Naive B cell (primary cell): ENCODE measurements around the gene SPEG. TPM values are rescaled to one million over a fixed set of nuclear protein-coding genes. Genes with fewer than 3 reads are reported as not detected.

ENCODE experiments used
- ATAC-seq, 2 donors: fragments of 150-1000 bp; cut with Tn5 transposase; 2 replicates each; pipeline ENCODE4 v1.10.0; 2021; ENCODE audit warnings: low read depth in 2 of 2, mild to moderate bottlenecking in 2 of 2, moderate library complexity in 2 of 2
- DNase-seq: peaks from one replicate; pipeline ENCODE4 v3.0.0; 2022
- H3K27ac Mint-ChIP-seq, 6 donors: one replicate each; pipeline ENCODE4 v1.8.0; 2020 to 2022; ENCODE audit warnings: mild to moderate bottlenecking in 6 of 6, mixed read lengths in 6 of 6, moderate library complexity in 5 of 6, inconsistent platforms in 2 of 6
- H3K27me3 Mint-ChIP-seq, 3 donors: one replicate each; pipeline ENCODE4 v1.8.0; 2021 to 2022; ENCODE audit warnings: mixed read lengths in 3 of 3, mild to moderate bottlenecking in 1 of 3
- H3K36me3 Mint-ChIP-seq, 2 donors: one replicate each; pipeline ENCODE4 v1.8.0; 2020 to 2022; ENCODE audit warnings: mixed read lengths in 2 of 2, inconsistent platforms in 1 of 2, mild to moderate bottlenecking in 1 of 2
- H3K4me1 Mint-ChIP-seq, 3 donors: one replicate each; pipeline ENCODE4 v1.8.0; 2020 to 2022; ENCODE audit warnings: mixed read lengths in 3 of 3, inconsistent platforms in 1 of 3, mild to moderate bottlenecking in 1 of 3, moderate library complexity in 1 of 3
- H3K4me3 Mint-ChIP-seq, 8 donors: one replicate each; pipeline ENCODE4 v1.8.0; 2020 to 2022; ENCODE audit warnings: mild to moderate bottlenecking in 8 of 8, mixed read lengths in 8 of 8, moderate library complexity in 8 of 8, inconsistent platforms in 2 of 8
- H3K9me3 Mint-ChIP-seq, 7 donors: one replicate each; pipeline ENCODE4 v1.8.0; 2020 to 2022; ENCODE audit warnings: mixed read lengths in 7 of 7, mild to moderate bottlenecking in 5 of 7, inconsistent platforms in 2 of 7, moderate library complexity in 1 of 7
- polyA plus RNA-seq, 6 donors: library from polyadenylated mRNA; unstranded; fragments of 300-500 nt; fragmentation: Illumina TruSeq; gene quantifications; one replicate each; pipeline ENCODE4 v1.2.3, GENCODE V29; 2021; ENCODE audit warnings: low read depth in 6 of 6

The SPEG gene
- polyA plus RNA-seq, 6 donors from 2014 or later: 0.18 TPM; not detected in 5

DNA sequence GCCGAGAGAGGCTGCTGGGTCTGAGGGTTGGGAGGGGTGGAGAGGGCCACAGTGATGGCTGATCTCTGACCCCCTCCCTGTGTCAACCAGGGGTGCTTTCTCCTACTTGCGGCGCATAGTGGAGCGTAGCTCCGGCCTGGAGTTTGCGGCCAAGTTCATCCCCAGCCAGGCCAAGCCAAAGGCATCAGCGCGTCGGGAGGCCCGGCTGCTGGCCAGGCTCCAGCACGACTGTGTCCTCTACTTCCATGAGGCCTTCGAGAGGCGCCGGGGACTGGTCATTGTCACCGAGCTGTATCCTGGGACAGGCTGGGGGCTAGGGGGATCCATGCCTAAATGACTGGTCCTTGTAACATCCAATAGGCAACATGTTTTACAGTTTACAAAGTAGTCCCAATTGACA is 43.2 kb downstream of the SPEG start:
- Mint-ChIP-seq H3K36me3 (no peaks in the 10 kb centered on the region), H3K27ac (no peak overlapping the region), H3K9me3 (no peaks in the 10 kb centered on the region), H3K4me1 (peaks cover 0 to 6% (median 5%) of the 10 kb centered on the region in 3 donors), H3K27me3 (peaks cover 25 to 86% (median 86%) of the 10 kb centered on the region in 3 donors), H3K4me3 (no peak overlapping the region)
- no peak for ATAC-seq
- no peak for DNase-seq

- DNase-seq (no peak), ATAC-seq (no peak)
- H3K4me1 Mint-ChIP-seq: peaks cover 1 to 7% (median 6%) of the 10 kb centered on the region in 3 donors
- H3K27ac Mint-ChIP-seq: no peak overlapping the region
- no peaks in the 10 kb centered on the region for H3K36me3 Mint-ChIP-seq
- no peak overlapping the region for H3K4me3 Mint-ChIP-seq
- no peaks in the 10 kb centered on the region for H3K9me3 Mint-ChIP-seq
- peaks cover 24 to 81% (median 81%) of the 10 kb centered on the region in 3 donors for H3K27me3 Mint-ChIP-seq
Measured at GRCh38 chr2:219478916-219479315, 44.3 kb downstream of the SPEG start.

GRCh38 chr2:219480004-219480403 is 45.4 kb downstream of the SPEG start:
- Mint-ChIP-seq H3K9me3 (no peaks in the 10 kb centered on the region), H3K27ac (no peak overlapping the region), H3K36me3 (no peaks in the 10 kb centered on the region), H3K4me3 (peak overlapping the region in 1 of 8 donors; percentile 22), H3K27me3 (peaks cover 27 to 85% (median 77%) of the 10 kb centered on the region in 3 donors), H3K4me1 (peaks cover 4 to 12% (median 8%) of the 10 kb centered on the region in 3 donors)
- DNase-seq (no peak), ATAC-seq (no peak)

DNA sequence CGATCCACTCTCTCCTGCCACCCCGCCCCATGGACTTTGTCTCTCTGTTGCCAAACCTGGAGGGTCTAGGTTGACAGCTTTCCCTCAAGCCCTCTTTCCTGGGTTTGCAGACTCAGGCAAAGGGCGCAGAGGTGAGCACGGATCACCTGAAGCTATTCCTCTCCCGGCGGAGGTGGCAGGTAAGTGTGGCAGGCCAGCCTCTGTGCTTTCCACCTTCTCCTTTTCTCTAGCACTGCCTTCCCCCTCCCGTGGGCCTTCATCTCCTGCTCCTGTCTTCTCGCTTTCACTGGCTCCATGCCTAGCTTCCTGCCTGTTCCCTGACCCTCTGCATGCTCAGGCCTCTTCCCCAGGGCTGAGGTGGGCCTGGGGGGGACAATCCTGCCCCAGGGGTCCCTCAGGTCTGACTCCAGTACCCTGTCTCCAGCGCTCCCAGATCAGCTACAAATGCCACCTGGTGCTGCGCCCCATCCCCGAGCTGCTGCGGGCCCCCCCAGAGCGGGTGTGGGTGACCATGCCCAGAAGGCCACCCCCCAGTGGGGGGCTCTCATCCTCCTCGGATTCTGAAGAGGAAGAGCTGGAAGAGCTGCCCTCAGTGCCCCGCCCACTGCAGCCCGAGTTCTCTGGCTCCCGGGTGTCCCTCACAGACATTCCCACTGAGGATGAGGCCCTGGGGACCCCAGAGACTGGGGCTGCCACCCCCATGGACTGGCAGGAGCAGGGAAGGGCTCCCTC is 48.2 kb downstream of the SPEG start:
- H3K4me3 Mint-ChIP-seq: peak overlapping the region in 2 of 8 donors; percentile 22 to 23
- ATAC-seq: no peak
- peaks cover 37 to 85% (median 73%) of the 10 kb centered on the region in 3 donors for H3K27me3 Mint-ChIP-seq
- no peaks in the 10 kb centered on the region for H3K9me3 Mint-ChIP-seq
- H3K27ac Mint-ChIP-seq: peak overlapping the region in 1 of 6 donors; percentile 87
- no peaks in the 10 kb centered on the region for H3K36me3 Mint-ChIP-seq
- no peak for DNase-seq
- H3K4me1 Mint-ChIP-seq: peaks cover 4 to 8% (median 6%) of the 10 kb centered on the region in 3 donors

DNA sequence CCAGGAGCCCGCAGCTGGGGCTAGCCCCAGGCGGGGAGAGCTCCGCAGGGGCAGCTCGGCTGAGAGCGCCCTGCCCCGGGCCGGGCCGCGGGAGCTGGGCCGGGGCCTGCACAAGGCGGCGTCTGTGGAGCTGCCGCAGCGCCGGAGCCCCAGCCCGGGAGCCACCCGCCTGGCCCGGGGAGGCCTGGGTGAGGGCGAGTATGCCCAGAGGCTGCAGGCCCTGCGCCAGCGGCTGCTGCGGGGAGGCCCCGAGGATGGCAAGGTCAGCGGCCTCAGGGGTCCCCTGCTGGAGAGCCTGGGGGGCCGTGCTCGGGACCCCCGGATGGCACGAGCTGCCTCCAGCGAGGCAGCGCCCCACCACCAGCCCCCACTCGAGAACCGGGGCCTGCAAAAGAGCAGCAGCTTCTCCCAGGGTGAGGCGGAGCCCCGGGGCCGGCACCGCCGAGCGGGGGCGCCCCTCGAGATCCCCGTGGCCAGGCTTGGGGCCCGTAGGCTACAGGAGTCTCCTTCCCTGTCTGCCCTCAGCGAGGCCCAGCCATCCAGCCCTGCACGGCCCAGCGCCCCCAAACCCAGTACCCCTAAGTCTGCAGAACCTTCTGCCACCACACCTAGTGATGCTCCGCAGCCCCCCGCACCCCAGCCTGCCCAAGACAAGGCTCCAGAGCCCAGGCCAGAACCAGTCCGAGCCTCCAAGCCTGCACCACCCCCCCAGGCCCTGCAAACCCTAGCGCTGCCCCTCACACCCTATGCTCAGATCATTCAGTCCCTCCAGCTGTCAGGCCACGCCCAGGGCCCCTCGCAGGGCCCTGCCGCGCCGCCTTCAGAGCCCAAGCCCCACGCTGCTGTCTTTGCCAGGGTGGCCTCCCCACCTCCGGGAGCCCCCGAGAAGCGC is 49.1 kb downstream of the SPEG start:
- Mint-ChIP-seq H3K9me3 (no peaks in the 10 kb centered on the region), H3K36me3 (no peaks in the 10 kb centered on the region), H3K4me1 (peaks cover 4 to 8% (median 6%) of the 10 kb centered on the region in 3 donors), H3K27ac (peak overlapping the region in 1 of 6 donors; percentile 12), H3K4me3 (peak overlapping the region; percentile 30 to 79 (median 69)), H3K27me3 (peaks cover 33 to 89% (median 77%) of the 10 kb centered on the region in 3 donors)
- ATAC-seq (peak; percentile 42), DNase-seq (no peak)

DNA sequence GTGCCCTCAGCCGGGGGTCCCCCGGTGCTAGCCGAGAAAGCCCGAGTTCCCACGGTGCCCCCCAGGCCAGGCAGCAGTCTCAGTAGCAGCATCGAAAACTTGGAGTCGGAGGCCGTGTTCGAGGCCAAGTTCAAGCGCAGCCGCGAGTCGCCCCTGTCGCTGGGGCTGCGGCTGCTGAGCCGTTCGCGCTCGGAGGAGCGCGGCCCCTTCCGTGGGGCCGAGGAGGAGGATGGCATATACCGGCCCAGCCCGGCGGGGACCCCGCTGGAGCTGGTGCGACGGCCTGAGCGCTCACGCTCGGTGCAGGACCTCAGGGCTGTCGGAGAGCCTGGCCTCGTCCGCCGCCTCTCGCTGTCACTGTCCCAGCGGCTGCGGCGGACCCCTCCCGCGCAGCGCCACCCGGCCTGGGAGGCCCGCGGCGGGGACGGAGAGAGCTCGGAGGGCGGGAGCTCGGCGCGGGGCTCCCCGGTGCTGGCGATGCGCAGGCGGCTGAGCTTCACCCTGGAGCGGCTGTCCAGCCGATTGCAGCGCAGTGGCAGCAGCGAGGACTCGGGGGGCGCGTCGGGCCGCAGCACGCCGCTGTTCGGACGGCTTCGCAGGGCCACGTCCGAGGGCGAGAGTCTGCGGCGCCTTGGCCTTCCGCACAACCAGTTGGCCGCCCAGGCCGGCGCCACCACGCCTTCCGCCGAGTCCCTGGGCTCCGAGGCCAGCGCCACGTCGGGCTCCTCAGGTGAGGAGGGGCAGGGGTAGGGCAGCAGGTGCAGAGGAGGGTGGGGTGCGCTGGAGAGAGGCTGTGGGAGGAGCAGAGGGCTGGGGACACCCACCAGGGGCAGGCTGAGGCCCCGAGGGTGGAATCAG is 49.9 kb downstream of the SPEG start:
- ATAC-seq: peak; percentile 41 to 45
- Mint-ChIP-seq H3K36me3 (no peaks in the 10 kb centered on the region), H3K27ac (no peak overlapping the region), H3K4me3 (peak overlapping the region; percentile 30 to 90 (median 71)), H3K4me1 (peaks cover 4 to 8% (median 6%) of the 10 kb centered on the region in 3 donors), H3K9me3 (no peaks in the 10 kb centered on the region), H3K27me3 (peaks cover 33 to 89% (median 77%) of the 10 kb centered on the region in 3 donors)
- DNase-seq: no peak

DNA sequence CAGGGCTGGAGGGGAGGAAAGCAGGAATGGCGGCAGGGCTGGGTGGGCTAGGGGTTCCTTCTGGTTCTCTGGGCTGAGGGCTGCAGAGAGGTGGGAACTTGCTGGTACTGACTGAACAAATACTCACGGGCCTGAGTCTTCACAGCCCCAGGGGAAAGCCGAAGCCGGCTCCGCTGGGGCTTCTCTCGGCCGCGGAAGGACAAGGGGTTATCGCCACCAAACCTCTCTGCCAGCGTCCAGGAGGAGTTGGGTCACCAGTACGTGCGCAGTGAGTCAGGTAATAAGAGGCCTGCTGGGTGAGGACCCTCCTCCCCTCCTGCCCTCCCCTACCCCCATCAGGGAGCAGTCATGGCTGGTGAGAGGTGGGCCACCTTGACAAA is 50.5 kb downstream of the SPEG start:
- DNase-seq: no peak
- ATAC-seq: no peak
- H3K4me3 Mint-ChIP-seq: peak overlapping the region in 6 of 8 donors; percentile 21 to 90 (median 44)

DNA sequence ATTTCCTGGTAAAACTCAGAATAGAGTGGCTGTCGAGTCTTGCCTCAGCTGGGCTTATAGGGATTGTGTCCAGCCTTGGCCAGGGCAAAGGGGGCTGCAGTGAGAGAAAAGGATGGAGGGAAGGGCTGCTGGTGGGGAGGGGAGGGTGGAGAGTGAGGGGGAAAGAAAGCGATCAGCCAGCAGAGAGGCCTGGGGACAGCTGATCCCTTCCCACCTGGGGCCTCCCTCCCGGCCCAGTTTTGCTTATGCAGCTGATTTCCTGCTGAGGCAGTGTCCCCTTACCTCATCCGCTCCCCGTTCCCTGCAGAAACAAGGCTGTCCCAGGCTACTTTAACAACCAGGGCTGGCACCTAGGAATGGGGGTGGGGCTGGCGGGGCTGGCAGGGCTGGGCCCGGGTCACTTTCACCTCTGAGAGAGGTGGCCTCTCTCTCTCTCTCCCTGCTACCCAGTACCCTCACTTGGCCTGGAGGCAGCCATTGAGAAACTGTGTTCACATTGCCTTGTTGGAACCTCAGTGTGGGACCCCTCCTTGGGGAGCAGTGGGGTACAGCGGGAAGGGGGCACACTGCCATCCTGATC is 51.8 kb downstream of the SPEG start:
- Mint-ChIP-seq H3K4me1 (peaks cover 4 to 8% (median 6%) of the 10 kb centered on the region in 3 donors), H3K27ac (no peak overlapping the region), H3K36me3 (no peaks in the 10 kb centered on the region), H3K9me3 (no peaks in the 10 kb centered on the region), H3K27me3 (peaks cover 43 to 87% (median 73%) of the 10 kb centered on the region in 3 donors), H3K4me3 (no peak overlapping the region)
- ATAC-seq (no peak), DNase-seq (no peak)

More for the DNA sequence above, 50.5 kb downstream of the SPEG start:
- H3K27me3 Mint-ChIP-seq: peaks cover 37 to 89% (median 77%) of the 10 kb centered on the region in 3 donors
- no peak overlapping the region for H3K27ac Mint-ChIP-seq
- peaks cover 4 to 8% (median 6%) of the 10 kb centered on the region in 3 donors for H3K4me1 Mint-ChIP-seq
- no peaks in the 10 kb centered on the region for H3K36me3 Mint-ChIP-seq
- no peaks in the 10 kb centered on the region for H3K9me3 Mint-ChIP-seq

DNA sequence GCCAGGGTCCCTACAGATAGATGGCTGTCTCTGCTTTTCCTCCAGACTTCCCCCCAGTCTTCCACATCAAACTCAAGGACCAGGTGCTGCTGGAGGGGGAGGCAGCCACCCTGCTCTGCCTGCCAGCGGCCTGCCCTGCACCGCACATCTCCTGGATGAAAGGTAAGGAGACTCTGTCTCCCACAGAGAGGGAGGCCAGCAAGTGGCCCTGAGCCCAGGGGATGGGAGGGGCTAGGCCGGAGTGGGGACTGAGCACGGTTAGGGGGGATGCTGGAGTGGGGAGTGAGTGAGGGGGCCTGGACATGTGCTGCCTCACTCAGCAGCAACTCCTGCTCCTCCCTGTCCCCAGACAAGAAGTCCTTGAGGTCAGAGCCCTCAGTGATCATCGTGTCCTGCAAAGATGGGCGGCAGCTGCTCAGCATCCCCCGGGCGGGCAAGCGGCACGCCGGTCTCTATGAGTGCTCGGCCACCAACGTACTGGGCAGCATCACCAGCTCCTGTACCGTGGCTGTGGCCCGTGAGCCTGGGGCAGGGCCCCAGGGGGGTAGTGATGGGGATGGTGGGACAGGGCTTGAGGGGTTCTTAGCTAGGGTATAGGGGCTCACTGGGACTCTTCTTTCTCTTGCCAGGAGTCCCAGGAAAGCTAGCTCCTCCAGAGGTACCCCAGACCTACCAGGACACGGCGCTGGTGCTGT is 53.7 kb downstream of the SPEG start:
- ATAC-seq: no peak
- Mint-ChIP-seq H3K27me3 (peaks cover 36 to 88% (median 73%) of the 10 kb centered on the region in 3 donors), H3K4me1 (peaks cover 4 to 8% (median 6%) of the 10 kb centered on the region in 3 donors), H3K36me3 (no peaks in the 10 kb centered on the region), H3K4me3 (no peak overlapping the region), H3K27ac (no peak overlapping the region), H3K9me3 (no peaks in the 10 kb centered on the region)
- DNase-seq: no peak

DNA sequence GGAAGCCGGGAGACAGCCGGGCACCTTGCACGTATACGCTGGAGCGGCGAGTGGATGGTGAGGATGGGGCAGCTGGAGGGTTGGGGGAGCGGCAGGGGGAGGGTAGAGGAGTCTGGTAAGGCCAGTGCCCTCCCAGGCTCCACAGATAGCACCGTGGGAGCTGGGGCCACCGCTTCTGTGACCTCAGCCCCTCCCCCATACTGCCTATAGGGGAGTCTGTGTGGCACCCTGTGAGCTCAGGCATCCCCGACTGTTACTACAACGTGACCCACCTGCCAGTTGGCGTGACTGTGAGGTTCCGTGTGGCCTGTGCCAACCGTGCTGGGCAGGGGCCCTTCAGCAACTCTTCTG is 54.2 kb downstream of the SPEG start:
- Mint-ChIP-seq H3K27ac (no peak overlapping the region), H3K36me3 (no peaks in the 10 kb centered on the region), H3K27me3 (peaks cover 35 to 92% (median 78%) of the 10 kb centered on the region in 3 donors), H3K4me3 (no peak overlapping the region), H3K9me3 (no peaks in the 10 kb centered on the region), H3K4me1 (peaks cover 4 to 8% (median 5%) of the 10 kb centered on the region in 3 donors)
- DNase-seq: no peak
- no peak for ATAC-seq

DNA sequence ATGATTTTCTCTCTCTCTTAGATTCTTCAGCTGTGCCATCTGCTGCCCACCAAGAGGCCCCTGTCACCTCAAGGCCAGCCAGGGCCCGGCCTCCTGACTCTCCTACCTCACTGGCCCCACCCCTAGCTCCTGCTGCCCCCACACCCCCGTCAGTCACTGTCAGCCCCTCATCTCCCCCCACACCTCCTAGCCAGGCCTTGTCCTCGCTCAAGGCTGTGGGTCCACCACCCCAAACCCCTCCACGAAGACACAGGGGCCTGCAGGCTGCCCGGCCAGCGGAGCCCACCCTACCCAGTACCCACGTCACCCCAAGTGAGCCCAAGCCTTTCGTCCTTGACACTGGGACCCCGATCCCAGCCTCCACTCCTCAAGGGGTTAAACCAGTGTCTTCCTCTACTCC is 54.7 kb downstream of the SPEG start:
- no peak overlapping the region for H3K4me3 Mint-ChIP-seq
- peaks cover 0 to 6% (median under 1%) of the 10 kb centered on the region in 3 donors for H3K4me1 Mint-ChIP-seq
- H3K27me3 Mint-ChIP-seq: peaks cover 30 to 92% (median 83%) of the 10 kb centered on the region in 3 donors
- ATAC-seq (no peak), DNase-seq (no peak)
- no peaks in the 10 kb centered on the region for H3K36me3 Mint-ChIP-seq
- no peaks in the 10 kb centered on the region for H3K9me3 Mint-ChIP-seq
- H3K27ac Mint-ChIP-seq: no peak overlapping the region

GRCh38 chr2:219490186-219490585 is 55.5 kb downstream of the SPEG start:
- Mint-ChIP-seq H3K27me3 (peaks cover 37 to 95% (median 92%) of the 10 kb centered on the region in 3 donors), H3K4me1 (peaks cover 0 to 4% (median 0%) of the 10 kb centered on the region in 3 donors), H3K9me3 (no peaks in the 10 kb centered on the region), H3K4me3 (no peak overlapping the region), H3K36me3 (no peaks in the 10 kb centered on the region), H3K27ac (no peak overlapping the region)
- ATAC-seq (no peak), DNase-seq (no peak)
